RWPE2 (cell line): ENCODE measurements around the gene KRT79.

Experiments
- ATAC-seq: fragments of 200-7000 bp; cut with Tn5 transposase; 3 replicates; pipeline ENCODE4 v1.9.1; 2021; ENCODE audit warnings: low read depth
- DNase-seq: peaks from one replicate; pipeline ENCODE4 v3.0.0-alpha.2; 2020; ENCODE audit warnings: low spot score
- H3K27ac ChIP-seq: fragments of 450-650 bp; 2 replicates; pipeline ENCODE4 v1.5.1; 2017; ENCODE audit warnings: mild to moderate bottlenecking; ENCODE audit not compliant: poor library complexity, severe bottlenecking
- H3K27me3 ChIP-seq: fragments of 250-450 bp; sonication (Bioruptor Pico); 2 replicates; pipeline ENCODE4 v1.5.1; 2021; ENCODE audit warnings: mild to moderate bottlenecking, moderate library complexity; ENCODE audit not compliant: insufficient read depth, poor library complexity, severe bottlenecking
- H3K36me3 ChIP-seq: fragments of 250-450 bp; sonication (Bioruptor Pico); 2 replicates; pipeline ENCODE4 v1.5.1; 2020; ENCODE audit warnings: low read depth, mild to moderate bottlenecking, moderate library complexity
- H3K4me1 ChIP-seq: fragments of 250-450 bp; sonication (Bioruptor Pico); 2 replicates; pipeline ENCODE4 v1.5.1; 2021; ENCODE audit warnings: mild to moderate bottlenecking, moderate library complexity; ENCODE audit not compliant: insufficient read depth, poor library complexity, severe bottlenecking
- H3K4me3 ChIP-seq: fragments of 250-450 bp; sonication (Bioruptor Pico); 2 replicates; pipeline ENCODE4 v1.5.1; 2021; ENCODE audit warnings: mild to moderate bottlenecking, moderate library complexity; ENCODE audit not compliant: severe bottlenecking
- H3K9me3 ChIP-seq: fragments of 250-450 bp; sonication (Bioruptor Pico); 2 replicates; pipeline ENCODE4 v1.5.1; 2021; ENCODE audit warnings: mild to moderate bottlenecking, moderate library complexity; ENCODE audit not compliant: severe bottlenecking
- CTCF ChIP-seq: fragments of 450-650 bp; IDR thresholded peaks from one replicate; pipeline ENCODE4 v1.5.1; 2017; ENCODE audit warnings: mild to moderate bottlenecking, moderate library complexity; ENCODE audit not compliant: poor library complexity, severe bottlenecking

KRT79 gene

DNA sequence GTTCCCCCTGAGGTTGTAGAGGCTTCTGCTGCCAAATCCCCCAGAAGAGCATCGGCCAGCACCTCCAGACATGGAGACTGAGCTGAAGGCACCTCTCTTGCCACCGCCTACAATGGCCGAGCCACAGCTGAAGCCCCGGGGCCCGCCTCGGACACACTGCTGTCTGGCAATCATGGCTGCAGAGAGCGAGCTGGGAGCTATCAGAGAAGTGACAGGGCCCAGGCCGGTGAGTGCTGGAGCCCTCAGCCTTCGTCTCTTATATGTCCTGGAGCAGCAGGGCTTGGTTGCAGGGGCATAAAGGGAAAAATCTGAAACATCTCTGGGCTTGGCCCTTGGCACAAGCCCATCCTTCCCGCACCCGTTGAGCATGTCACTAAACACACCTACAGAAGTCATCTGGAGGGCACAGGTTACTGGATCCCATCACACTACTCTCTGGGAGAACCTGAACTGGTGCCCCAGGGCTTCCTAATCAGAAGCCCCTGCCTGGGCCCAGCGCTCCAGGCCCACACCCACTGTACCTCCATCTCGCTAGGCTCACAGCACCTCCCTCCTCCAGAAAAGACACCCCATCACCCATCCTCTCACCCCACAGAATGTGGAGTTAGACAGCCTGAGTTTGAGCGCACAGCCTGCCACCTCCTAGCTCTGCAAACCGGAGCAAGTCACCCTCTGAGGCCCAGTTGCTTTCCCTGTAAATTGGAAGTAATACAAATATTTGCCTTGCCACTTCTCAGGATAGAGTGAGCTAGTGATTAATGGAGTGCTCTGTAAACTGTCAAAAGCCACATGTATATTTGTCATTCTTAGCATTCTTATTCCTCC lies 20.0 kb downstream of the KRT79 start, which contains the start of gene KRT4:
Gene KRT4 (minus strand): TSS at position 232 of the 825 bp plus-strand sequence. CDS start 58 bp downstream, at position 174.
- H3K36me3 ChIP-seq, result no peaks in the 10 kb centered on the region
- ATAC-seq, result no peak

DNA sequence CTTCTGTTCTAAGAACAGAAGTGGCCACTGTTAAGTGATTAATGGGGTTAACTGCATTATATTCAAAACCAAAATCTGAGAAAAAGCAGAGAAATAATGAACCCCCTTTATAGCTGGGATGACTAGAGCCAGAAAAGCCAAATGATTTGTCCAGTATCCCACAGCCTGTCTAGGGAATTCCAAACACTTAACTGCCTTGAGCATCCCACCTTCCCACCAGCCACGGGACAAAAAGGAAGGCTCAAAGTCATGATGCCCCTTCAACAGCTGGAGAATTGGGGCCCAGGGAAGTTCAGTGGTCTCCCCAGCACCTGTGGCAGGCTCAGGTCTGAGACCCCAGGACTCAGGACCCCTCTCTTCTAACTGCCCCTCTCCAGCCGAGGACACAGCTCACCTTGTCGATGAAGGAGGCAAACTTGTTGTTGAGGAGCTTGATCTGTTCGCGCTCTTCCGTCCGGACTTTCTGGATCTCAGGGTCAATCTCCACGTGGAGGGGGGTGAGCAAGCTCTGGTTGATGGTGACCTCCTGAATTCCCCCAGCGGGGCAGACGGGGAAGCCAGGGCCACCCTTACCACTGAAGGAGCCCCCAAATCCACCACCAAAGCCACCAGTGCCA lies 20.8 kb downstream of the KRT79 start:
- no peak for TF ChIP-seq CTCF
- Histone ChIP-seq H3K27me3 (no peaks in the 10 kb centered on the region), H3K36me3 (no peaks in the 10 kb centered on the region), H3K4me1 (no peaks in the 10 kb centered on the region), H3K9me3 (no peaks in the 10 kb centered on the region), H3K27ac (no peak overlapping the region), H3K4me3 (no peak overlapping the region)
- DNase-seq, result no peak
- ATAC-seq, result no peak

More for the DNA sequence above, 20.0 kb downstream of the KRT79 start, which contains the start of gene KRT4:
- TF ChIP-seq CTCF, result no peak
- H3K27ac ChIP-seq, result no peak within 1 kb of the TSS
- H3K9me3 ChIP-seq, result no peaks in the 10 kb centered on the region
- no peak within 1 kb of the TSS for H3K4me3 ChIP-seq
- H3K27me3 ChIP-seq, result no peaks in the 10 kb centered on the region
- H3K4me1 ChIP-seq, result no peaks in the 10 kb centered on the region
- DNase-seq, result no peak

- no peaks in the 10 kb centered on the region for H3K27me3 ChIP-seq
- no peak for ATAC-seq
- no peak for DNase-seq
- H3K36me3 ChIP-seq, result no peaks in the 10 kb centered on the region
- no peak for TF ChIP-seq CTCF
- no peak overlapping the region for H3K4me3 ChIP-seq
- no peaks in the 10 kb centered on the region for H3K9me3 ChIP-seq
- no peaks in the 10 kb centered on the region for H3K4me1 ChIP-seq
- H3K27ac ChIP-seq, result no peak overlapping the region
Observed at GRCh38 chr12:52812749-52813148, 21.4 kb downstream of the KRT79 start.

- no peaks in the 10 kb centered on the region for H3K4me1 ChIP-seq
- no peaks in the 10 kb centered on the region for H3K9me3 ChIP-seq
- no peaks in the 10 kb centered on the region for H3K27me3 ChIP-seq
- H3K36me3 ChIP-seq, result no peaks in the 10 kb centered on the region
- no peak for DNase-seq
- H3K27ac ChIP-seq, result no peak overlapping the region
- TF ChIP-seq CTCF, result no peak
- no peak for ATAC-seq
- no peak overlapping the region for H3K4me3 ChIP-seq
Observed at GRCh38 chr12:52812073-52812400, 22.1 kb downstream of the KRT79 start.
